HepG2 (cell line): ENCODE data around the gene FAAP100. TPM values are rescaled to one million over a fixed set of nuclear protein-coding genes. Genes with fewer than 3 reads are reported as not detected.
A peak's percentile ranks its signal among the peaks of the same experiment; 100 is the strongest.

Experiments used
- ATAC-seq: fragments of 200-7000 bp; cut with Tn5 transposase; 3 replicates; pipeline ENCODE4 v1.9.1; 2020; ENCODE audit warnings: mild to moderate bottlenecking, moderate library complexity
- BruUV-seq: library from RNA; stranded (reverse); fragments of 400-500 nt; replicated peaks from 2 replicates; lab custom pipeline; 2021; lab: Mats Ljungman, UMichigan
- CTCF ChIA-PET: fragments of 300-600 bp; formaldehyde crosslinking; extraction: SDS; loops from one replicate; lab custom pipeline; 2021; ENCODE audit warnings: low total read pairs, inconsistent platforms, low intra/inter-chr PET ratio; lab: Yijun Ruan, JAX
- POLR2A ChIA-PET: fragments of 350-600 bp; sonication (Branson Sonifier 250); formaldehyde crosslinking; loops from one replicate; lab custom pipeline; 2020; ENCODE audit warnings: antibody characterized with exemption, inconsistent platforms; lab: Yijun Ruan, JAX
- DNase-seq: peaks from one replicate; pipeline ENCODE4 v3.0.0-alpha.2; 2015; ENCODE audit warnings: low spot score
- FAIRE-seq: peaks from 3 replicates; lab custom pipeline; 2011; peaks lifted over from hg19 to GRCh38; lab: Jason Lieb, UNC
- H2AFZ ChIP-seq: one replicate; pipeline ENCODE4 v1.6.1; 2011; ENCODE audit warnings: low read length, inconsistent platforms
- H3K27ac ChIP-seq: fragments of 300-600 bp; 3 replicates; pipeline ENCODE4 v1.8.0; 2011; ENCODE audit warnings: mixed run types, mild to moderate bottlenecking, mixed read lengths, low read length, inconsistent platforms; ENCODE audit not compliant: insufficient read depth; ENCODE audit errors: extremely low read length
- H3K27me3 ChIP-seq, 2 experiments: fragments of 200-600 bp in 1 of 2; 2 replicates in 1 of 2; 3 replicates in 1 of 2; pipeline versions ENCODE4 v1.6.0 to v1.8.0; 2011; ENCODE audit warnings: low read length in 2 of 2, mild to moderate bottlenecking in 2 of 2, moderate library complexity in 2 of 2, inconsistent platforms in 1 of 2; ENCODE audit not compliant: insufficient read depth in 2 of 2, control insufficient read depth in 1 of 2
- H3K36me3 ChIP-seq, 2 experiments: fragments of 200-600 bp in 1 of 2; replicated peaks in 1 of 2; 2 replicates in 1 of 2; 3 replicates in 1 of 2; pipeline versions ENCODE4 v1.5.1 to v1.8.0; 2011; ENCODE audit warnings: low read length in 2 of 2, inconsistent platforms in 1 of 2; ENCODE audit not compliant: insufficient read depth in 2 of 2, control insufficient read depth in 1 of 2
- H3K4me1 ChIP-seq: 2 replicates; pipeline ENCODE4 v1.5.1; 2012; ENCODE audit warnings: low read length, inconsistent platforms; ENCODE audit not compliant: insufficient read depth
- H3K4me2 ChIP-seq: 2 replicates; pipeline ENCODE4 v1.6.0; 2011; ENCODE audit warnings: low read depth, low read length, inconsistent platforms
- H3K4me3 ChIP-seq, 3 experiments: fragments of 200-600 bp in 1 of 3; sonication (generic), shearing (Covaris generic) in 1 of 3; replicated peaks in 1 of 3; 2 replicates each; pipeline ENCODE4 v1.5.1; 2011 to 2016; ENCODE audit warnings: low read length in 3 of 3, inconsistent platforms in 2 of 3, low read depth in 2 of 3, mild to moderate bottlenecking in 2 of 3, control low read depth in 1 of 3, mixed read lengths in 1 of 3; ENCODE audit not compliant: insufficient read depth in 1 of 3
- H3K79me2 ChIP-seq: one replicate; pipeline ENCODE4 v1.6.1; 2011; ENCODE audit warnings: low read length, inconsistent platforms; ENCODE audit not compliant: insufficient read depth
- H3K9ac ChIP-seq: 2 replicates; pipeline ENCODE4 v1.6.0; 2011; ENCODE audit warnings: mild to moderate bottlenecking, low read depth, low read length, inconsistent platforms; ENCODE audit not compliant: insufficient read depth
- H3K9me3 ChIP-seq: 2 replicates; pipeline ENCODE4 v1.5.1; 2012; ENCODE audit warnings: mild to moderate bottlenecking, low read length
- H4K20me1 ChIP-seq: 2 replicates; pipeline ENCODE4 v1.6.0; 2011; ENCODE audit warnings: inconsistent platforms, mild to moderate bottlenecking, low read length, moderate library complexity; ENCODE audit not compliant: insufficient read depth
- ISL2 ChIP-seq: sonication (generic); formaldehyde crosslinking; IDR thresholded peaks from 2 replicates; pipeline ENCODE4 v1.5.0; 2020; ENCODE audit warnings: missing genetic modification reagents
- MATR3 ChIP-seq: sonication (generic); formaldehyde crosslinking; IDR thresholded peaks from 2 replicates; pipeline ENCODE4 v1.4.0; 2020; ENCODE audit warnings: missing genetic modification reagents
- NCOR1 ChIP-seq: fragments of 200-600 bp; sonication (generic); IDR thresholded peaks from 2 replicates; pipeline ENCODE4 v1.7.0; 2017; ENCODE audit warnings: antibody characterized with exemption, low read length, borderline replicate concordance
- RAD51 ChIP-seq: fragments of 450-650 bp; IDR thresholded peaks from 2 replicates; pipeline ENCODE4 v1.6.1; 2016; ENCODE audit warnings: borderline replicate concordance
- SPEN ChIP-seq: sonication (generic); formaldehyde crosslinking; IDR thresholded peaks from 2 replicates; pipeline ENCODE4 v1.5.1; 2020; ENCODE audit warnings: low read depth, mild to moderate bottlenecking, missing genetic modification reagents
- ZFP37 ChIP-seq: sonication (generic); formaldehyde crosslinking; IDR thresholded peaks from 2 replicates; pipeline ENCODE4 v1.4.0; 2020; ENCODE audit warnings: missing genetic modification reagents, borderline replicate concordance
- ZNF451 ChIP-seq: sonication (generic); formaldehyde crosslinking; IDR thresholded peaks from 2 replicates; pipeline ENCODE4 v1.5.0; 2020; ENCODE audit warnings: mild to moderate bottlenecking, missing genetic modification reagents
- ZNF567 ChIP-seq: sonication (generic); formaldehyde crosslinking; IDR thresholded peaks from 2 replicates; pipeline ENCODE4 v1.8.1; 2023; ENCODE audit warnings: mild to moderate bottlenecking, missing genetic modification reagents, borderline replicate concordance
- ZNF713 ChIP-seq: sonication (generic); formaldehyde crosslinking; IDR thresholded peaks from 2 replicates; pipeline ENCODE4 v1.4.0; 2020; ENCODE audit warnings: mild to moderate bottlenecking, missing genetic modification reagents
- ZNF768 ChIP-seq: sonication (generic); formaldehyde crosslinking; IDR thresholded peaks from 2 replicates; pipeline ENCODE4 v1.4.0; 2020; ENCODE audit warnings: missing genetic modification reagents
- WGBS: methylation state at CpG from one replicate; pipeline ENCODE4 v1.1.6; 2017; ENCODE audit warnings: low lambda C conversion rate; 5-methylcytosine and 5-hydroxymethylcytosine counted together
- in situ Hi-C: cut with HindIII; loops from 2 replicates; pipeline ENCODE4 v1.10.0; 2017; ENCODE audit warnings: low pct_unique_long_range_greater_than_20kb; ENCODE audit not compliant: extremely low pct_ligation_motif_present
- intact Hi-C: fragments of 100-400 bp; cut with micrococcal nuclease; formaldehyde crosslinking; loops from one replicate; pipeline ENCODE4 v1.10.0; 2022; ENCODE audit not compliant: unreplicated experiment
- polyA plus RNA-seq, 8 experiments: library from polyadenylated mRNA; depleted of rRNA in 3 of 8; stranded (reverse) in 7 of 8; unstranded in 1 of 8; fragments of >200 nt; fragmentation: Illumina TruSeq in 4 of 8; extraction: Trizol in 4 of 8; gene quantifications; 2 replicates each; pipeline versions ENCODE4 v1.2.1 to v1.2.3, GENCODE V29; 2011 to 2016; ENCODE audit warnings: low read depth in 4 of 8, missing spikeins in 1 of 8, mixed read lengths in 1 of 8; ENCODE audit not compliant: insufficient read depth in 1 of 8
- total RNA-seq, 5 experiments: library from RNA; depleted of rRNA; stranded (reverse); fragments of >200 nt; fragmentation: Illumina TruSeq; extraction: Trizol; gene quantifications; 2 replicates each; pipeline ENCODE4 v1.2.3, GENCODE V29; 2016; ENCODE audit warnings: low read depth in 1 of 5
- TF ChIP-seq, protein P1 (sequence below): sonication (generic); formaldehyde crosslinking; IDR thresholded peaks from 2 replicates; pipeline ENCODE4 v1.4.0; 2020; ENCODE audit warnings: mild to moderate bottlenecking, low read depth, missing genetic modification reagents
- TF ChIP-seq, protein P2 (sequence below): sonication (generic); formaldehyde crosslinking; conservative IDR thresholded peaks from 2 replicates; pipeline ENCODE4 v1.4.0; 2020; ENCODE audit warnings: missing genetic modification reagents
- TF ChIP-seq, protein P3 (sequence below): sonication (generic); formaldehyde crosslinking; IDR thresholded peaks from 2 replicates; pipeline ENCODE4 v1.4.0; 2020; ENCODE audit warnings: missing genetic modification reagents, borderline replicate concordance
- TF ChIP-seq, protein P4 (sequence below): sonication (generic); formaldehyde crosslinking; IDR thresholded peaks from 2 replicates; pipeline ENCODE4 v1.5.1; 2020; ENCODE audit warnings: missing genetic modification reagents, mild to moderate bottlenecking, borderline replicate concordance

FAAP100 gene
- total and polyA plus RNA-seq, 2 of the 13 experiments (the other 11 are each of a cell fraction or from before 2014, with no cell fraction given): 7.6 to 20.8 TPM

DNA sequence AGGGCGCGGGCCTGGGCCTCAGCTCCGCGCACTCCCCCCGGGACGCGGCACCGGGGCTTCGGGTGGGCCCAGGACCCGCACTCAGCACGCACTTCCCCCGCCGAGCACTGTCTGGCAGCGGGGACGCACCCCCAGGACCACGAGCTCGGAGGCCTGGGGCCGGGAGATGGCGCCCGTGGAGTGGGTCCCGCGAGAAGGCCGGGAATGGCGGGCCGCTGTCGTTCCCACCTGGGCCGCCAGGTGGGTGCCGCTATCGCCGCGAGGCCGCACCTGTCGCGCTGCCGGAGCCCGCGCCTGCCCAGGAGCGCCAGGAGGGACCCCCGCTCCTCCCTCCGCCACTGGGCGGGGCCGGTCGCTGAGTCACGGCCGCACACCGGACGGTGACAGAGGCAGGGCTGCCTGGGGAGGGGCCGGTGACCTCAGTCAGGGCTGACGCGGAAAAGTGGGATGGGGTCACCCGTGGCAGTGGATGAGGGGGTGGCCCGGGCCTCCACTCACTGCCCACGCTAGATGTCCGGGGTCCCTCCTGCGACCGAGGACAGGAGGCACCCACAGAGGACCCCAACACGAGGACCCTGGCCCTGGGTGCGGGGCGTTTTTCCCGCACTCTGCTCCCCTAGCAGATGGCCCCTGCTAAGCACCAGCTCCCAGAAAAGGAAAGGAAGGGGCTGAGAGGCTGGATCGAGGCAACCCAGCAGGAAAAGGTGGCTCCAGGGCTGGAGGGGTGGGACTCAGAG lies 32.7 kb downstream of the FAAP100 start:
- WGBS: 14% methylated on average over 16 of the region's 61 CpGs
- no TSS peak for BruUV-seq
- TF ChIP-seq SPEN (CRISPR knock-in tag): peak; percentile 71
- 0 out of 2 replicates have a peak, but pooled peaks have one; percentile 37 for TF ChIP-seq ZNF768
- TF ChIP-seq, protein P1, sequence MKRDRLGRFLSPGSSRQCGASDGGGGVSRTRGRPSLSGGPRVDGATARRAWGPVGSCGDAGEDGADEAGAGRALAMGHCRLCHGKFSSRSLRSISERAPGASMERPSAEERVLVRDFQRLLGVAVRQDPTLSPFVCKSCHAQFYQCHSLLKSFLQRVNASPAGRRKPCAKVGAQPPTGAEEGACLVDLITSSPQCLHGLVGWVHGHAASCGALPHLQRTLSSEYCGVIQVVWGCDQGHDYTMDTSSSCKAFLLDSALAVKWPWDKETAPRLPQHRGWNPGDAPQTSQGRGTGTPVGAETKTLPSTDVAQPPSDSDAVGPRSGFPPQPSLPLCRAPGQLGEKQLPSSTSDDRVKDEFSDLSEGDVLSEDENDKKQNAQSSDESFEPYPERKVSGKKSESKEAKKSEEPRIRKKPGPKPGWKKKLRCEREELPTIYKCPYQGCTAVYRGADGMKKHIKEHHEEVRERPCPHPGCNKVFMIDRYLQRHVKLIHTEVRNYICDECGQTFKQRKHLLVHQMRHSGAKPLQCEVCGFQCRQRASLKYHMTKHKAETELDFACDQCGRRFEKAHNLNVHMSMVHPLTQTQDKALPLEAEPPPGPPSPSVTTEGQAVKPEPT (CRISPR knock-in tag): peak; percentile 95
- no peak for TF ChIP-seq ZNF713 (CRISPR knock-in tag)
- no peak for TF ChIP-seq ZFP37
- 0 out of 2 replicates have a peak, but pooled peaks have one; percentile 24 for TF ChIP-seq ZNF567 (CRISPR knock-in tag)
- TF ChIP-seq, protein P2, sequence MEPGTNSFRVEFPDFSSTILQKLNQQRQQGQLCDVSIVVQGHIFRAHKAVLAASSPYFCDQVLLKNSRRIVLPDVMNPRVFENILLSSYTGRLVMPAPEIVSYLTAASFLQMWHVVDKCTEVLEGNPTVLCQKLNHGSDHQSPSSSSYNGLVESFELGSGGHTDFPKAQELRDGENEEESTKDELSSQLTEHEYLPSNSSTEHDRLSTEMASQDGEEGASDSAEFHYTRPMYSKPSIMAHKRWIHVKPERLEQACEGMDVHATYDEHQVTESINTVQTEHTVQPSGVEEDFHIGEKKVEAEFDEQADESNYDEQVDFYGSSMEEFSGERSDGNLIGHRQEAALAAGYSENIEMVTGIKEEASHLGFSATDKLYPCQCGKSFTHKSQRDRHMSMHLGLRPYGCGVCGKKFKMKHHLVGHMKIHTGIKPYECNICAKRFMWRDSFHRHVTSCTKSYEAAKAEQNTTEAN (CRISPR knock-in tag): no peak
- no peak for TF ChIP-seq ISL2 (CRISPR knock-in tag)
- TF ChIP-seq, protein P3, sequence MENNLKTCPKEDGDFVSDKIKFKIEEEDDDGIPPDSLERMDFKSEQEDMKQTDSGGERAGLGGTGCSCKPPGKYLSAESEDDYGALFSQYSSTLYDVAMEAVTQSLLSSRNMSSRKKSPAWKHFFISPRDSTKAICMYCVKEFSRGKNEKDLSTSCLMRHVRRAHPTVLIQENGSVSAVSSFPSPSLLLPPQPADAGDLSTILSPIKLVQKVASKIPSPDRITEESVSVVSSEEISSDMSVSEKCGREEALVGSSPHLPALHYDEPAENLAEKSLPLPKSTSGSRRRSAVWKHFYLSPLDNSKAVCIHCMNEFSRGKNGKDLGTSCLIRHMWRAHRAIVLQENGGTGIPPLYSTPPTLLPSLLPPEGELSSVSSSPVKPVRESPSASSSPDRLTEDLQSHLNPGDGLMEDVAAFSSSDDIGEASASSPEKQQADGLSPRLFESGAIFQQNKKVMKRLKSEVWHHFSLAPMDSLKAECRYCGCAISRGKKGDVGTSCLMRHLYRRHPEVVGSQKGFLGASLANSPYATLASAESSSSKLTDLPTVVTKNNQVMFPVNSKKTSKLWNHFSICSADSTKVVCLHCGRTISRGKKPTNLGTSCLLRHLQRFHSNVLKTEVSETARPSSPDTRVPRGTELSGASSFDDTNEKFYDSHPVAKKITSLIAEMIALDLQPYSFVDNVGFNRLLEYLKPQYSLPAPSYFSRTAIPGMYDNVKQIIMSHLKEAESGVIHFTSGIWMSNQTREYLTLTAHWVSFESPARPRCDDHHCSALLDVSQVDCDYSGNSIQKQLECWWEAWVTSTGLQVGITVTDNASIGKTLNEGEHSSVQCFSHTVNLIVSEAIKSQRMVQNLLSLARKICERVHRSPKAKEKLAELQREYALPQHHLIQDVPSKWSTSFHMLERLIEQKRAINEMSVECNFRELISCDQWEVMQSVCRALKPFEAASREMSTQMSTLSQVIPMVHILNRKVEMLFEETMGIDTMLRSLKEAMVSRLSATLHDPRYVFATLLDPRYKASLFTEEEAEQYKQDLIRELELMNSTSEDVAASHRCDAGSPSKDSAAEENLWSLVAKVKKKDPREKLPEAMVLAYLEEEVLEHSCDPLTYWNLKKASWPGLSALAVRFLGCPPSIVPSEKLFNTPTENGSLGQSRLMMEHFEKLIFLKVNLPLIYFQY (CRISPR knock-in tag): 0 out of 2 replicates have a peak, but pooled peaks have one; percentile 17
- no peak for TF ChIP-seq RAD51
- TF ChIP-seq, protein P4, sequence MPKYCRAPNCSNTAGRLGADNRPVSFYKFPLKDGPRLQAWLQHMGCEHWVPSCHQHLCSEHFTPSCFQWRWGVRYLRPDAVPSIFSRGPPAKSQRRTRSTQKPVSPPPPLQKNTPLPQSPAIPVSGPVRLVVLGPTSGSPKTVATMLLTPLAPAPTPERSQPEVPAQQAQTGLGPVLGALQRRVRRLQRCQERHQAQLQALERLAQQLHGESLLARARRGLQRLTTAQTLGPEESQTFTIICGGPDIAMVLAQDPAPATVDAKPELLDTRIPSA (CRISPR knock-in tag): no peak
- no peak for TF ChIP-seq NCOR1
- peak; percentile 91 for TF ChIP-seq ZNF451 (CRISPR knock-in tag)
- TF ChIP-seq MATR3 (CRISPR knock-in tag): 0 out of 2 replicates have a peak, but pooled peaks have one; percentile 80

More for the DNA sequence above, 32.7 kb downstream of the FAAP100 start:
- peak; percentile 47 for ATAC-seq
- Histone ChIP-seq H3K4me1 (peaks cover 52% of the 10 kb centered on the region), H3K36me3 (no peaks in the 10 kb centered on the region), H3K9ac (peak overlapping the region; percentile 50), H3K4me2 (peak overlapping the region; percentile 79), H2AFZ (no peak overlapping the region), H3K79me2 (no peaks in the 10 kb centered on the region), H4K20me1 (no peaks in the 10 kb centered on the region), H3K9me3 (no peaks in the 10 kb centered on the region), H3K4me3 (peak overlapping the region; percentile 35 to 75 (median 56)), H3K27ac (no peak overlapping the region), H3K27me3 (peaks cover 2 to 43% of the 10 kb centered on the region in 2 experiments; a peak in 4 of 5 replicates)
- ChIA-PET POLR2A (interaction anchor here (0.6 to 2.2 kb wide), 5 partner anchors 9 to 280 kb away, joined by 3 to 16 read pairs (median 5); partner anchors contain the start of genes FAAP100, NDUFAF8 and TEPSIN), CTCF (interaction anchor here (1.2 kb wide), 1 partner anchor 82 kb away, joined by 3 read pairs; no protein-coding TSS in a partner anchor)
- in situ Hi-C loops: no loop called here
- intact Hi-C loops: loop anchor here (10.0 kb wide), 1 partner anchor 125 kb away; the partner anchor contains the start of gene BAHCC1
- no peak for FAIRE-seq
- no peak for DNase-seq
